ENCODE data around the gene DUSP8.
"Not testable (repeated sequence)": the region's sequence is repeated elsewhere in the genome, so short reads cannot be mapped to it uniquely, and the experiment has no call there.

DUSP8 gene

DNA sequence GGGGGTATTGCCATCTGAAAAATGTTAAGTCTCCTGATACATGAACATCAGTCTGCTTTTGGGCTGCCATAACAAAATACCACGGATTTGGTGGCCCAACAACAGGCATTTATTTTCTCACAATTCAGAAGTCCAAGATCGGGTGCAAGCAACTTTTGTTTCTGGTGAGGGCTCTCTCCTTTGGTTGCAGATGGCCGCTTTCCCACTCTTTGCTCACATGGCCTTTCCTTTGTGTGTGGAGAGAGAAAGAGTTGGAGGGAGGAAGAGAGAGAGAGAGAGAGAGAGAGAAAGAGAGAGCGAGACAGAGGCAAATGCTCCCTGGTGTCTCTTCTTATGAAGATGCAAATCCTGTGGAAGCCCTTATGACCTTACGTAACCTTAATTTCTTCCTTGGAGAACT is 28.6 kb upstream of the DUSP8 start:
- H3K4me3 ChIP-seq (ENCODE audit: low read depth, low read length, poor library complexity, severe bottlenecking) = no peak overlapping the region
- H4K20me1 ChIP-seq (ENCODE audit: insufficient read depth, low read length) = no peaks in the 10 kb centered on the region
- TF ChIP-seq, protein P1, sequence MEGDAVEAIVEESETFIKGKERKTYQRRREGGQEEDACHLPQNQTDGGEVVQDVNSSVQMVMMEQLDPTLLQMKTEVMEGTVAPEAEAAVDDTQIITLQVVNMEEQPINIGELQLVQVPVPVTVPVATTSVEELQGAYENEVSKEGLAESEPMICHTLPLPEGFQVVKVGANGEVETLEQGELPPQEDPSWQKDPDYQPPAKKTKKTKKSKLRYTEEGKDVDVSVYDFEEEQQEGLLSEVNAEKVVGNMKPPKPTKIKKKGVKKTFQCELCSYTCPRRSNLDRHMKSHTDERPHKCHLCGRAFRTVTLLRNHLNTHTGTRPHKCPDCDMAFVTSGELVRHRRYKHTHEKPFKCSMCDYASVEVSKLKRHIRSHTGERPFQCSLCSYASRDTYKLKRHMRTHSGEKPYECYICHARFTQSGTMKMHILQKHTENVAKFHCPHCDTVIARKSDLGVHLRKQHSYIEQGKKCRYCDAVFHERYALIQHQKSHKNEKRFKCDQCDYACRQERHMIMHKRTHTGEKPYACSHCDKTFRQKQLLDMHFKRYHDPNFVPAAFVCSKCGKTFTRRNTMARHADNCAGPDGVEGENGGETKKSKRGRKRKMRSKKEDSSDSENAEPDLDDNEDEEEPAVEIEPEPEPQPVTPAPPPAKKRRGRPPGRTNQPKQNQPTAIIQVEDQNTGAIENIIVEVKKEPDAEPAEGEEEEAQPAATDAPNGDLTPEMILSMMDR (IDR thresholded peaks at IDR 0.05; ENCODE audit: low read length) = no peak
- TF ChIP-seq EZH2 (IDR thresholded peaks at IDR 0.05; ENCODE audit: borderline replicate concordance, low read length) = no peak
- no peaks in the 10 kb centered on the region for H3K27me3 ChIP-seq (ENCODE audit: insufficient read depth, low read length)
- H3K9ac ChIP-seq (ENCODE audit: low read length) = no peak overlapping the region
- no peaks in the 10 kb centered on the region for H3K79me2 ChIP-seq (ENCODE audit: insufficient read depth, low read length)
- H3F3A ChIP-seq (ENCODE audit: insufficient read depth, low read length) = no peaks in the 10 kb centered on the region
- H3K27ac ChIP-seq (ENCODE audit: low read depth, low read length, poor library complexity, severe bottlenecking) = no peak overlapping the region
- no peaks in the 10 kb centered on the region for H3K36me3 ChIP-seq (ENCODE audit: insufficient read depth, low read length)
- H3K9me2 ChIP-seq (ENCODE audit: low read depth, low read length) = no peaks in the 10 kb centered on the region
- no peaks in the 10 kb centered on the region for H3K4me1 ChIP-seq (ENCODE audit: insufficient read depth, low read length, severe bottlenecking)
- H3K9me3 ChIP-seq (ENCODE audit: low read length) = no peaks in the 10 kb centered on the region
- no peak overlapping the region for H3K4me2 ChIP-seq (ENCODE audit: low read length)
- H2AFZ ChIP-seq (ENCODE audit: low read length) = no peak overlapping the region

DNA sequence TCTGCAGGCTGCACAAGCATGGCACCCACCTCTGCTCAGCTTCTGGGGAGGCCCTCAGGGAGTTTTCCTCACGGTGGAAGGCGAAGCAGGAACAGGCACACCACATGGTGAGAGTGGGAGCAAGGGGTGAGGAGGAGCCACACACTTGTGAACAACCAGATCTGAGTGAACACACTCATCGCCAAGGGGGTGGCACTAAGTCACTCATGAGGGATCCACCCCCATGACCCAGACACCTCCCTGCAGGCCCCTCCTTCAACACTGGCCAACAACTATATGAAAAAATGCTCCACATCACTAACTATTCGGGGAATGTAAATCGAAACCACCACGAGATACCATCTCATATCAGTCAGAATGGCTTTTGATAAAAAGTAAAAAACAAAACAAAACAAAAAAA is 26.7 kb upstream of the DUSP8 start:
- H3K4me3 ChIP-seq (ENCODE audit: low read depth, low read length, poor library complexity, severe bottlenecking) = no peak overlapping the region
- TF ChIP-seq EZH2 (IDR thresholded peaks at IDR 0.05; ENCODE audit: borderline replicate concordance, low read length) = no peak
- TF ChIP-seq, protein P1 (IDR thresholded peaks at IDR 0.05; ENCODE audit: low read length) = no peak
- H3K27me3 ChIP-seq (ENCODE audit: insufficient read depth, low read length) = no peaks in the 10 kb centered on the region
- no peak overlapping the region for H3K4me2 ChIP-seq (ENCODE audit: low read length)
- H3K4me1 ChIP-seq (ENCODE audit: insufficient read depth, low read length, severe bottlenecking) = no peaks in the 10 kb centered on the region
- no peaks in the 10 kb centered on the region for H3F3A ChIP-seq (ENCODE audit: insufficient read depth, low read length)
- H3K79me2 ChIP-seq (ENCODE audit: insufficient read depth, low read length) = no peaks in the 10 kb centered on the region
- H3K9ac ChIP-seq (ENCODE audit: low read length) = no peak overlapping the region
- no peaks in the 10 kb centered on the region for H3K9me2 ChIP-seq (ENCODE audit: low read depth, low read length)
- no peaks in the 10 kb centered on the region for H3K9me3 ChIP-seq (ENCODE audit: low read length)
- H4K20me1 ChIP-seq (ENCODE audit: insufficient read depth, low read length) = no peaks in the 10 kb centered on the region
- H3K27ac ChIP-seq (ENCODE audit: low read depth, low read length, poor library complexity, severe bottlenecking) = no peak overlapping the region
- H3K36me3 ChIP-seq (ENCODE audit: insufficient read depth, low read length) = no peaks in the 10 kb centered on the region
- no peak overlapping the region for H2AFZ ChIP-seq (ENCODE audit: low read length)

DNA sequence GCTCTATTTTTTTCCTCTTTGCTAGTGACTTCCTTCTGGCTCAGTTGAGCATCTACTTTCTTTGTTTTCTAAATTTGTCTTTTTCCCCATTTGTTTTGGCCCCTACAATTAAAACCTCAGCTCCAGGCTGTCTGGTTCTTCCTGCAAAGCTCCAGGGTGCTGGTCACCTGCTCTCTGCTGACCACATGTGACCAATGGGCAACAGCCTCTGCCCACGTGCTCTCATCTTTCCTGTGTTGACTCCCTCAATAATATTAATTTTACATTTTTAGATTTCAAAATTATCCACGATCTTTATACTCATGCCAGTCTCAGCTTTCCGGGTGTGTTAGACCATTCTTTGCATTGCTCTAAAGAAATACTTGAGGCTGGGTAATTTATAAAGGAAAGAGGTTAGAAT is 26.3 kb upstream of the DUSP8 start:
- not testable (repeated sequence) for H4K20me1 ChIP-seq (ENCODE audit: insufficient read depth, low read length); H3K9ac ChIP-seq (ENCODE audit: low read length); H3K27ac ChIP-seq (ENCODE audit: low read depth, low read length, poor library complexity, severe bottlenecking); H3K27me3 ChIP-seq (ENCODE audit: insufficient read depth, low read length); H3K79me2 ChIP-seq (ENCODE audit: insufficient read depth, low read length); H3K4me3 ChIP-seq (ENCODE audit: low read depth, low read length, poor library complexity, severe bottlenecking); H3K9me2 ChIP-seq (ENCODE audit: low read depth, low read length); H3K9me3 ChIP-seq (ENCODE audit: low read length); H3K4me1 ChIP-seq (ENCODE audit: insufficient read depth, low read length, severe bottlenecking); H2AFZ ChIP-seq (ENCODE audit: low read length); H3K36me3 ChIP-seq (ENCODE audit: insufficient read depth, low read length); H3K4me2 ChIP-seq (ENCODE audit: low read length); H3F3A ChIP-seq (ENCODE audit: insufficient read depth, low read length)

DNA sequence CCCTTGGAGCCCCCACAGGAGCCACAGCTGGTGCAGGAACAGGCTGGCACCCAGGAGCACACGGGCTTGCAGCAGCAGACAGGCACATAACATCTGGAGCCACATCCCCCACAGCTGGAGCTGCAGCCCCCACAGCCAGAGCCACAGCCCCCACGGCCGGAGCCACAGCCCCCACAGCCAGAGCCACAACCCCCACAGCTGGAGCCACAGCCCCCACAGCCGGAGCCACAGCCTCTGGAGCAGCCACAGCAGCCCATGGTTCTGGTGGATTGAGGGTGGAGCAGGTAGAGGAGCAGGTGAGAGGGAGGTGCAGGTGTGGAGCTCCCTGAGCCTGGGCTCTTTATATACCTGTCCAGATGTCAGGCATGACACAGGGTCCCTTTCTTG is 25.9 kb upstream of the DUSP8 start, which contains the start of gene KRTAP5-2:
Gene KRTAP5-2, minus strand, starts transcription at position 301 of the 387 bp plus-strand sequence. Its CDS starts 44 bp downstream, at position 257.
- Histone ChIP-seq H3K27ac (ENCODE audit: low read depth, low read length, poor library complexity, severe bottlenecking) (no peak within 1 kb of the TSS), H2AFZ (ENCODE audit: low read length) (no peak within 1 kb of the TSS), H3K4me1 (ENCODE audit: insufficient read depth, low read length, severe bottlenecking) (no peaks in the 10 kb centered on the region), H3K4me3 (ENCODE audit: low read depth, low read length, poor library complexity, severe bottlenecking) (no peak within 1 kb of the TSS), H3K9me3 (ENCODE audit: low read length) (no peaks in the 10 kb centered on the region), H3K27me3 (ENCODE audit: insufficient read depth, low read length) (no peaks in the 10 kb centered on the region), H3K4me2 (ENCODE audit: low read length) (no peak within 1 kb of the TSS), H4K20me1 (ENCODE audit: insufficient read depth, low read length) (no peaks in the 10 kb centered on the region), H3K9ac (ENCODE audit: low read length) (no peak within 1 kb of the TSS), H3K36me3 (ENCODE audit: insufficient read depth, low read length) (no peaks in the 10 kb centered on the region), H3F3A (ENCODE audit: insufficient read depth, low read length) (no peaks in the 10 kb centered on the region), H3K79me2 (ENCODE audit: insufficient read depth, low read length) (no peaks in the 10 kb centered on the region), H3K9me2 (ENCODE audit: low read depth, low read length) (no peaks in the 10 kb centered on the region)
- TF ChIP-seq, protein P1 (IDR thresholded peaks at IDR 0.05; ENCODE audit: low read length) = no peak
- TF ChIP-seq EZH2 (IDR thresholded peaks at IDR 0.05; ENCODE audit: borderline replicate concordance, low read length) = no peak

Data from OCI-LY1 (cell line).